H9 (cell line): ENCODE measurements around the gene SLC4A5. TPM values are rescaled to one million over a fixed set of nuclear protein-coding genes. Genes with fewer than 3 reads are reported as not detected.

Experiments
- DNase-seq: peaks from one replicate; pipeline ENCODE4 v3.0.0-alpha.2; 2017
- H2AFZ ChIP-seq: one replicate; pipeline ENCODE4 v1.6.1; 2013; ENCODE audit warnings: mild to moderate bottlenecking, low read length, control low read depth, moderate library complexity
- H2AK5ac ChIP-seq: 2 replicates; pipeline ENCODE4 v1.6.1; 2013; ENCODE audit warnings: low read length, control low read depth, mixed read lengths; ENCODE audit not compliant: insufficient read length
- H2BK120ac ChIP-seq: one replicate; pipeline ENCODE4 v1.6.1; 2013; ENCODE audit warnings: low read depth, mild to moderate bottlenecking, low read length, control low read depth, inconsistent platforms; ENCODE audit not compliant: poor library complexity, severe bottlenecking
- H2BK12ac ChIP-seq: 2 replicates; pipeline ENCODE4 v1.6.1; 2013; ENCODE audit warnings: low read length, control low read depth, mixed read lengths, low read depth; ENCODE audit not compliant: insufficient read length
- H2BK15ac ChIP-seq: 2 replicates; pipeline ENCODE4 v1.6.1; 2013; ENCODE audit warnings: low read depth, low read length, control low read depth
- H2BK20ac ChIP-seq: one replicate; pipeline ENCODE4 v1.6.1; 2013; ENCODE audit warnings: low read depth, mild to moderate bottlenecking, low read length, control low read depth, inconsistent platforms; ENCODE audit not compliant: poor library complexity, severe bottlenecking
- H2BK5ac ChIP-seq: 2 replicates; pipeline ENCODE4 v1.6.1; 2013; ENCODE audit warnings: low read length, control low read depth, mixed read lengths; ENCODE audit not compliant: insufficient read length
- H3K14ac ChIP-seq: 2 replicates; pipeline ENCODE4 v1.6.1; 2013; ENCODE audit warnings: low read length, control low read depth; ENCODE audit not compliant: insufficient read depth
- H3K18ac ChIP-seq: 2 replicates; pipeline ENCODE4 v1.6.1; 2013; ENCODE audit warnings: low read depth, mild to moderate bottlenecking, mixed read lengths, low read length, control low read depth; ENCODE audit not compliant: insufficient read length
- H3K23ac ChIP-seq: 2 replicates; pipeline ENCODE4 v1.6.1; 2013; ENCODE audit warnings: low read length, control low read depth, mixed read lengths, low read depth; ENCODE audit not compliant: insufficient read length
- H3K23me2 ChIP-seq: 2 replicates; pipeline ENCODE4 v1.6.1; 2013; ENCODE audit warnings: low read depth, mild to moderate bottlenecking, mixed read lengths, low read length, control low read depth; ENCODE audit not compliant: insufficient read length, poor library complexity, severe bottlenecking
- H3K27ac ChIP-seq: 2 replicates; pipeline ENCODE4 v1.5.1; 2013; ENCODE audit warnings: low read length, control low read depth, mixed read lengths, low read depth; ENCODE audit not compliant: insufficient read length
- H3K27me3 ChIP-seq: 2 replicates; pipeline ENCODE4 v1.6.1; 2013; ENCODE audit warnings: low read length, control low read depth, inconsistent platforms; ENCODE audit not compliant: insufficient read depth
- H3K4ac ChIP-seq: 2 replicates; pipeline ENCODE4 v1.6.1; 2013; ENCODE audit warnings: low read depth, mild to moderate bottlenecking, control low read depth, inconsistent platforms, low read length, moderate library complexity
- H3K4me1 ChIP-seq: 2 replicates; pipeline ENCODE4 v1.6.1; 2013; ENCODE audit warnings: low read length, control low read depth, inconsistent platforms; ENCODE audit not compliant: insufficient read depth
- H3K4me2 ChIP-seq: 2 replicates; pipeline ENCODE4 v1.6.1; 2013; ENCODE audit warnings: low read length, control low read depth, mixed read lengths; ENCODE audit not compliant: insufficient read length, insufficient read depth
- H3K56ac ChIP-seq: 2 replicates; pipeline ENCODE4 v1.6.1; 2013; ENCODE audit warnings: low read depth, mild to moderate bottlenecking, mixed read lengths, low read length, control low read depth; ENCODE audit not compliant: insufficient read length
- H3K79me1 ChIP-seq: 2 replicates; pipeline ENCODE4 v1.6.1; 2013; ENCODE audit warnings: low read depth, mild to moderate bottlenecking, moderate library complexity, low read length, control low read depth, inconsistent platforms; ENCODE audit not compliant: insufficient read depth, poor library complexity, severe bottlenecking
- H3K79me2 ChIP-seq: 2 replicates; pipeline ENCODE4 v1.6.1; 2013; ENCODE audit warnings: low read length, control low read depth, inconsistent platforms; ENCODE audit not compliant: insufficient read depth
- H3K9ac ChIP-seq: 2 replicates; pipeline ENCODE4 v1.6.1; 2013; ENCODE audit warnings: low read length, control low read depth, mixed read lengths; ENCODE audit not compliant: insufficient read length; ENCODE audit errors: extremely low read depth
- H3K9me3 ChIP-seq: one replicate; pipeline ENCODE4 v1.6.1; 2013; ENCODE audit warnings: low read depth, low read length, inconsistent platforms; ENCODE audit not compliant: control insufficient read depth
- H3T11ph ChIP-seq: one replicate; pipeline ENCODE4 v1.6.1; 2013; ENCODE audit warnings: mild to moderate bottlenecking, low read length, control low read depth, inconsistent platforms
- H4K20me1 ChIP-seq: one replicate; pipeline ENCODE4 v1.6.1; 2013; ENCODE audit not compliant: control insufficient read depth, insufficient read length, insufficient read depth
- H4K5ac ChIP-seq: 2 replicates; pipeline ENCODE4 v1.6.1; 2013; ENCODE audit warnings: low read depth, mild to moderate bottlenecking, mixed read lengths, low read length, control low read depth; ENCODE audit not compliant: insufficient read length
- H4K8ac ChIP-seq: replicated peaks from 2 replicates; pipeline ENCODE4 v1.6.1; 2013; ENCODE audit warnings: low read length, control low read depth, mixed read lengths, low read depth; ENCODE audit not compliant: insufficient read length
- H4K91ac ChIP-seq: 2 replicates; pipeline ENCODE4 v1.6.1; 2013; ENCODE audit warnings: low read depth, mild to moderate bottlenecking, moderate library complexity, mixed read lengths, low read length, control low read depth; ENCODE audit not compliant: insufficient read length
- H3K27ac Mint-ChIP-seq, 3 experiments: 2 replicates in 2 of 3; 3 replicates in 1 of 3; pipeline ENCODE4 v1.8.0; 2020 to 2021; ENCODE audit warnings: mixed read lengths in 3 of 3, mild to moderate bottlenecking in 1 of 3, moderate library complexity in 1 of 3
- H3K27me3 Mint-ChIP-seq: 2 replicates; pipeline ENCODE4 v1.8.0; 2021; ENCODE audit warnings: low read depth, mild to moderate bottlenecking, moderate library complexity, mixed read lengths
- H3K36me3 Mint-ChIP-seq, 3 experiments: 2 replicates in 2 of 3; 3 replicates in 1 of 3; pipeline ENCODE4 v1.8.0; 2020 to 2021; ENCODE audit warnings: low read depth in 3 of 3, mixed read lengths in 3 of 3; ENCODE audit not compliant: insufficient read depth in 1 of 3
- H3K4me1 Mint-ChIP-seq, 2 experiments: 2 replicates each; pipeline ENCODE4 v1.8.0; 2020; ENCODE audit warnings: mixed read lengths in 2 of 2
- H3K4me3 Mint-ChIP-seq, 2 experiments: 2 replicates in 1 of 2; 3 replicates in 1 of 2; pipeline ENCODE4 v1.8.0; 2020 to 2021; ENCODE audit warnings: mild to moderate bottlenecking in 2 of 2, mixed read lengths in 2 of 2, moderate library complexity in 1 of 2
- H3K9me3 Mint-ChIP-seq, 2 experiments: 2 replicates in 1 of 2; 3 replicates in 1 of 2; pipeline ENCODE4 v1.8.0; 2020; ENCODE audit warnings: mild to moderate bottlenecking in 2 of 2, mixed read lengths in 2 of 2, moderate library complexity in 1 of 2
- CTCF ChIP-seq: fragments of 200-600 bp; sonication (generic); conservative IDR thresholded peaks from 3 replicates; pipeline ENCODE4 v1.8.0; 2021; ENCODE audit warnings: antibody characterized with exemption, mild to moderate bottlenecking
- total RNA-seq: library from RNA; stranded (reverse); gene quantifications from 2 replicates; pipeline ENCODE4 v1.2.1, GENCODE V29; 2021

SLC4A5 gene
- total RNA-seq, 1 experiment from 2014 or later: 0.50 TPM

GRCh38 chr2:74317701-74318100 is 25.5 kb downstream of the SLC4A5 start:
- no peaks in the 10 kb centered on the region for H3K9me3 ChIP-seq
- no peak overlapping the region for H3K27ac Mint-ChIP-seq
- H3K27ac ChIP-seq: no peak overlapping the region
- H4K91ac ChIP-seq: no peak overlapping the region
- H3K56ac ChIP-seq: no peak overlapping the region
- no peak overlapping the region for H2BK5ac ChIP-seq
- H3K4me1 ChIP-seq: no peaks in the 10 kb centered on the region; the same call in 1 of the 2 replicates
- H3K23me2 ChIP-seq: no peaks in the 10 kb centered on the region
- H2AFZ ChIP-seq: no peak overlapping the region
- H3K9me3 Mint-ChIP-seq: no peaks in the 10 kb centered on the region
- no peaks in the 10 kb centered on the region for H4K20me1 ChIP-seq
- no peak for TF ChIP-seq CTCF
- no peak overlapping the region for H2AK5ac ChIP-seq
- no peaks in the 10 kb centered on the region for H3K36me3 Mint-ChIP-seq
- H3K18ac ChIP-seq: no peak overlapping the region
- no peak overlapping the region for H3K9ac ChIP-seq
- no peak overlapping the region for H3K4me3 Mint-ChIP-seq
- H3K4me2 ChIP-seq: no peak overlapping the region
- H3K79me2 ChIP-seq: no peaks in the 10 kb centered on the region
- H3K27me3 ChIP-seq: no peaks in the 10 kb centered on the region
- H4K8ac ChIP-seq: no peak overlapping the region
- H2BK120ac ChIP-seq: no peak overlapping the region
- no peak overlapping the region for H2BK12ac ChIP-seq
- no peak overlapping the region for H2BK15ac ChIP-seq
- H3K79me1 ChIP-seq: no peaks in the 10 kb centered on the region
- no peak for DNase-seq
- no peak overlapping the region for H3K4ac ChIP-seq
- H3K23ac ChIP-seq: no peak overlapping the region
- no peak overlapping the region for H4K5ac ChIP-seq
- H3K14ac ChIP-seq: no peak overlapping the region
- no peak overlapping the region for H3T11ph ChIP-seq
- peaks cover 4 to 8% of the 10 kb centered on the region in 2 experiments for H3K4me1 Mint-ChIP-seq
- H3K27me3 Mint-ChIP-seq: peaks cover 2% of the 10 kb centered on the region
- H2BK20ac ChIP-seq: no peak overlapping the region
